ENCODE results near the gene TEAD1. TPM values are rescaled to one million over a fixed set of nuclear protein-coding genes. Genes with fewer than 3 reads are reported as not detected.

Gene TEAD1
- total and polyA plus RNA-seq, 9 of the 15 experiments (the other 6 are each of a cell fraction or from before 2014, with no cell fraction given): 1.7 to 17.7 (median 10.8) TPM

DNA sequence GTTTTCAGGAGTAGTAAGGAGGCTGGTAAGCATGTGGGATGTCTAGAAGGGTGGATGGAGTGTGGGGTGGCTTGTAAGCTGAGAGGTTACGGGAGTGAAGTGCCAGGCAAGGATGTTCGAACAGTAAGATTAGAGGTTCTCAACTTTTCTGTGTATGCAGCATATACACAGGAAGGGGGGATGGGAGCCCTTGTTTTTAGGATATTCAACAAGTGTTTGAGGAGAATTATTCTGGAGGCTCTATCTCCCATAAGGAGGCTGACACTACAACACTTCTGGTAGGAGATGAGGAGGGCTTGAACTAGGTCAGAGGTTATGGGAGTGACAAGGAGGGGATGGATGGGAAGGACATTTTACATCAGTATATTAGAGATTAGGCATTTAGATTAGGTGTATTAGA, 109.5 kb downstream of the TEAD1 start (continued):
- TF ChIP-seq, protein P1, sequence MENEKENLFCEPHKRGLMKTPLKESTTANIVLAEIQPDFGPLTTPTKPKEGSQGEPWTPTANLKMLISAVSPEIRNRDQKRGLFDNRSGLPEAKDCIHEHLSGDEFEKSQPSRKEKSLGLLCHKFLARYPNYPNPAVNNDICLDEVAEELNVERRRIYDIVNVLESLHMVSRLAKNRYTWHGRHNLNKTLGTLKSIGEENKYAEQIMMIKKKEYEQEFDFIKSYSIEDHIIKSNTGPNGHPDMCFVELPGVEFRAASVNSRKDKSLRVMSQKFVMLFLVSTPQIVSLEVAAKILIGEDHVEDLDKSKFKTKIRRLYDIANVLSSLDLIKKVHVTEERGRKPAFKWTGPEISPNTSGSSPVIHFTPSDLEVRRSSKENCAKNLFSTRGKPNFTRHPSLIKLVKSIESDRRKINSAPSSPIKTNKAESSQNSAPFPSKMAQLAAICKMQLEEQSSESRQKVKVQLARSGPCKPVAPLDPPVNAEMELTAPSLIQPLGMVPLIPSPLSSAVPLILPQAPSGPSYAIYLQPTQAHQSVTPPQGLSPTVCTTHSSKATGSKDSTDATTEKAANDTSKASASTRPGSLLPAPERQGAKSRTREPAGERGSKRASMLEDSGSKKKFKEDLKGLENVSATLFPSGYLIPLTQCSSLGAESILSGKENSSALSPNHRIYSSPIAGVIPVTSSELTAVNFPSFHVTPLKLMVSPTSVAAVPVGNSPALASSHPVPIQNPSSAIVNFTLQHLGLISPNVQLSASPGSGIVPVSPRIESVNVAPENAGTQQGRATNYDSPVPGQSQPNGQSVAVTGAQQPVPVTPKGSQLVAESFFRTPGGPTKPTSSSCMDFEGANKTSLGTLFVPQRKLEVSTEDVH (IDR thresholded peaks at IDR 0.05; ENCODE audit: low read depth, partially characterized antibody): no peak
- TF ChIP-seq ZSCAN32 (CRISPR knock-in tag; IDR thresholded peaks at IDR 0.05): no peak
- no peak for TF ChIP-seq HOXB6 (CRISPR knock-in tag; IDR thresholded peaks at IDR 0.05; ENCODE audit: borderline replicate concordance)
- no peak for TF ChIP-seq BCL6 (CRISPR knock-in tag; IDR thresholded peaks at IDR 0.05)
- no peak for TF ChIP-seq GATAD2A (IDR thresholded peaks at IDR 0.05)
- no peak for TF ChIP-seq HDAC3 (IDR thresholded peaks at IDR 0.05; ENCODE audit: borderline replicate concordance, partially characterized antibody)
- TF ChIP-seq, protein P2, sequence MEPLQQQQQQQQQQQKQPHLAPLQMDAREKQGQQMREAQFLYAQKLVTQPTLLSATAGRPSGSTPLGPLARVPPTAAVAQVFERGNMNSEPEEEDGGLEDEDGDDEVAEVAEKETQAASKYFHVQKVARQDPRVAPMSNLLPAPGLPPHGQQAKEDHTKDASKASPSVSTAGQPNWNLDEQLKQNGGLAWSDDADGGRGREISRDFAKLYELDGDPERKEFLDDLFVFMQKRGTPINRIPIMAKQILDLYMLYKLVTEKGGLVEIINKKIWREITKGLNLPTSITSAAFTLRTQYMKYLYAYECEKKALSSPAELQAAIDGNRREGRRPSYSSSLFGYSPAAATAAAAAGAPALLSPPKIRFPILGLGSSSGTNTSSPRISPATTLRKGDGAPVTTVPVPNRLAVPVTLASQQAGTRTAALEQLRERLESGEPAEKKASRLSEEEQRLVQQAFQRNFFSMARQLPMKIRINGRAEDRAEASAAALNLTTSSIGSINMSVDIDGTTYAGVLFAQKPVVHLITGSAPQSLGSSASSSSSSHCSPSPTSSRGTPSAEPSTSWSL (CRISPR knock-in tag; IDR thresholded peaks at IDR 0.05; ENCODE audit: borderline replicate concordance): no peak
